PC-3 (cell line): ENCODE measurements around the gene CLPTM1L. TPM values are rescaled to one million over a fixed set of nuclear protein-coding genes. Genes with fewer than 3 reads are reported as not detected.
A peak's percentile ranks its signal among the peaks of the same experiment; 100 is the strongest.

ENCODE experiments used
- ATAC-seq: fragments of 200-7000 bp; cut with Tn5 transposase; 2 replicates; pipeline ENCODE4 v1.9.1; 2020; ENCODE audit warnings: mild to moderate bottlenecking, moderate library complexity
- BruUV-seq: library from RNA; stranded (reverse); fragments of 400-500 nt; replicated peaks from 2 replicates; lab custom pipeline; 2021; lab: Mats Ljungman, UMichigan
- CTCF ChIA-PET: fragments of 300-600 bp; sonication (Branson Sonifier 250); formaldehyde crosslinking; loops from one replicate; lab custom pipeline; 2022; ENCODE audit warnings: antibody characterized with exemption; lab: Charles Lee
- POLR2A ChIA-PET: fragments of 300-600 bp; sonication (Branson Sonifier 250); formaldehyde crosslinking; loops from one replicate; lab custom pipeline; 2022; ENCODE audit warnings: antibody characterized with exemption; ENCODE audit not compliant: unreplicated experiment; lab: Charles Lee
- DNase-seq: peaks from one replicate; pipeline ENCODE4 v3.0.0-alpha.2; 2015
- H2AFZ ChIP-seq: fragments of 300-600 bp; sonication (generic); 2 replicates; pipeline ENCODE4 v1.6.0; 2016; ENCODE audit warnings: antibody characterized with exemption, low read length
- H3F3A ChIP-seq: fragments of 300-600 bp; sonication (generic); one replicate; pipeline ENCODE4 v1.6.0; 2017; ENCODE audit warnings: antibody characterized with exemption, low read length, control low read depth, mild to moderate bottlenecking; ENCODE audit not compliant: unreplicated experiment
- H3K27ac ChIP-seq: fragments of 300-600 bp; sonication (generic); 2 replicates; pipeline ENCODE4 v1.5.1; 2016; ENCODE audit warnings: mild to moderate bottlenecking, low read length
- H3K27me3 ChIP-seq: fragments of 300-600 bp; sonication (generic); 2 replicates; pipeline ENCODE4 v1.6.1; 2016; ENCODE audit warnings: low read length, mixed read lengths
- H3K36me3 ChIP-seq: fragments of 300-600 bp; sonication (generic); 2 replicates; pipeline ENCODE4 v1.6.1; 2016; ENCODE audit warnings: low read depth, mixed run types, low read length, mixed read lengths
- H3K4me1 ChIP-seq: fragments of 300-600 bp; sonication (generic); 2 replicates; pipeline ENCODE4 v1.5.1; 2016; ENCODE audit warnings: low read length; ENCODE audit not compliant: insufficient read depth
- H3K4me2 ChIP-seq: fragments of 300-600 bp; sonication (generic); 2 replicates; pipeline ENCODE4 v1.6.0; 2016; ENCODE audit warnings: low read length
- H3K4me3 ChIP-seq: fragments of 300-600 bp; sonication (generic); 2 replicates; pipeline ENCODE4 v1.5.1; 2016; ENCODE audit warnings: mild to moderate bottlenecking, low read length, mixed read lengths
- H3K79me2 ChIP-seq: fragments of 300-600 bp; sonication (generic); 2 replicates; pipeline ENCODE4 v1.6.1; 2017; ENCODE audit warnings: low read length, mixed read lengths
- H3K9ac ChIP-seq: fragments of 300-600 bp; sonication (generic); 2 replicates; pipeline ENCODE4 v1.6.0; 2016; ENCODE audit warnings: mild to moderate bottlenecking, low read length
- H3K9me2 ChIP-seq: fragments of 300-600 bp; sonication (generic); replicated peaks from 2 replicates; pipeline ENCODE4 v1.6.1; 2016; ENCODE audit warnings: mixed run types, low read length, mixed read lengths
- H3K9me3 ChIP-seq: fragments of 300-600 bp; sonication (generic); 2 replicates; pipeline ENCODE4 v1.6.1; 2016; ENCODE audit warnings: low read length, mixed read lengths
- H4K20me1 ChIP-seq: fragments of 300-600 bp; sonication (generic); 2 replicates; pipeline ENCODE4 v1.6.1; 2016; ENCODE audit warnings: low read length, mixed read lengths
- CTCF ChIP-seq: fragments of 300-600 bp; sonication (generic); conservative IDR thresholded peaks from 2 replicates; pipeline ENCODE4 v1.5.1; 2017; ENCODE audit warnings: antibody characterized with exemption, low read depth, mild to moderate bottlenecking, low read length
- EZH2 ChIP-seq: fragments of 300-600 bp; sonication (generic); IDR thresholded peaks from one replicate; pipeline ENCODE4 v1.6.1; 2017; ENCODE audit warnings: antibody characterized with exemption, mild to moderate bottlenecking, low read length; ENCODE audit not compliant: unreplicated experiment
- EZH2phosphoT487 ChIP-seq: fragments of 300-600 bp; sonication (generic); IDR thresholded peaks from 2 replicates; pipeline ENCODE4 v1.6.1; 2018; ENCODE audit warnings: mild to moderate bottlenecking, antibody characterized with exemption, low read length, borderline replicate concordance
- intact Hi-C: fragments of 100-400 bp; cut with micrococcal nuclease; formaldehyde crosslinking; loops from 2 replicates; pipeline ENCODE4 v1.9.0; 2023
- total RNA-seq: library from RNA; depleted of rRNA; stranded (reverse); fragments of >200 nt; gene quantifications from 2 replicates; pipeline ENCODE4 v1.2.3, GENCODE V29; 2014

The CLPTM1L gene
- total RNA-seq, 1 experiment from 2014 or later, result 463 TPM

GRCh38 chr5:1332461-1333001 is 12.4 kb downstream of the CLPTM1L start:
- no peak for TF ChIP-seq EZH2phosphoT487
- ChIA-PET CTCF (no interaction called here), POLR2A (no interaction called here)
- peak; percentile 37 for ATAC-seq
- intact Hi-C loops, result no loop called here
- BruUV-seq, result no TSS peak
- DNase-seq, result no peak
- no peaks in the 10 kb centered on the region for H3F3A ChIP-seq
- no peaks in the 10 kb centered on the region for H3K79me2 ChIP-seq
- no peak overlapping the region for H3K4me2 ChIP-seq
- no peak overlapping the region for H2AFZ ChIP-seq
- no peak overlapping the region for H3K9ac ChIP-seq
- no peak overlapping the region for H3K27ac ChIP-seq
- no peaks in the 10 kb centered on the region for H3K9me3 ChIP-seq
- no peaks in the 10 kb centered on the region for H3K27me3 ChIP-seq
- H3K4me1 ChIP-seq, result peaks cover 8% of the 10 kb centered on the region; the same call in 1 of the 2 replicates
- no peak overlapping the region for H3K4me3 ChIP-seq
- H4K20me1 ChIP-seq, result peaks cover 11% of the 10 kb centered on the region; the same call in 1 of the 2 replicates
- H3K36me3 ChIP-seq, result peaks cover 48% of the 10 kb centered on the region
- no peaks in the 10 kb centered on the region for H3K9me2 ChIP-seq

GRCh38 chr5:1331861-1332405 is 13.0 kb downstream of the CLPTM1L start:
- Histone ChIP-seq H3K27me3 (no peaks in the 10 kb centered on the region), H3K4me2 (no peak overlapping the region), H4K20me1 (peaks cover 11% of the 10 kb centered on the region; the same call in 1 of the 2 replicates), H3K27ac (no peak overlapping the region), H2AFZ (no peak overlapping the region), H3K79me2 (no peaks in the 10 kb centered on the region), H3F3A (no peaks in the 10 kb centered on the region), H3K36me3 (peaks cover 44% of the 10 kb centered on the region), H3K9ac (no peak overlapping the region), H3K9me3 (no peaks in the 10 kb centered on the region), H3K4me3 (no peak overlapping the region), H3K4me1 (peaks cover 8% of the 10 kb centered on the region; the same call in 1 of the 2 replicates), H3K9me2 (no peaks in the 10 kb centered on the region)
- no TSS peak for BruUV-seq
- ChIA-PET CTCF (no interaction called here), POLR2A (no interaction called here)
- intact Hi-C loops, result no loop called here
- DNase-seq (no peak), ATAC-seq (no peak)
- TF ChIP-seq CTCF (no peak), EZH2phosphoT487 (no peak), EZH2 (no peak)

- Histone ChIP-seq H3K79me2 (no peaks in the 10 kb centered on the region), H3K27ac (no peak overlapping the region), H3K27me3 (no peaks in the 10 kb centered on the region), H3K36me3 (peaks cover 44% of the 10 kb centered on the region), H3K9ac (no peak overlapping the region), H3K9me2 (no peaks in the 10 kb centered on the region), H3K4me3 (no peak overlapping the region), H3K9me3 (no peaks in the 10 kb centered on the region), H2AFZ (no peak overlapping the region), H4K20me1 (peaks cover 11% of the 10 kb centered on the region; the same call in 1 of the 2 replicates), H3K4me2 (no peak overlapping the region), H3K4me1 (peaks cover 8% of the 10 kb centered on the region; the same call in 1 of the 2 replicates), H3F3A (no peaks in the 10 kb centered on the region)
- CTCF ChIA-PET, result no interaction called here
- POLR2A ChIA-PET, result no interaction called here
- no peak for ATAC-seq
- intact Hi-C loops, result no loop called here
- BruUV-seq, result no TSS peak
- TF ChIP-seq CTCF, result no peak
- DNase-seq, result no peak
These were observed 13.8 kb downstream of the CLPTM1L start for GRCh38 chr5:1330847-1331831.
